Measurements from ENCODE around the gene ZNF579. TPM values are rescaled to one million over a fixed set of nuclear protein-coding genes. Genes with fewer than 3 reads are reported as not detected.
A peak's percentile ranks its signal among the peaks of the same experiment; 100 is the strongest.

Gene ZNF579
- total and polyA plus RNA-seq, 2 of the 13 experiments (the other 11 are each of a cell fraction or from before 2014, with no cell fraction given): 2.1 to 2.9 TPM

DNA sequence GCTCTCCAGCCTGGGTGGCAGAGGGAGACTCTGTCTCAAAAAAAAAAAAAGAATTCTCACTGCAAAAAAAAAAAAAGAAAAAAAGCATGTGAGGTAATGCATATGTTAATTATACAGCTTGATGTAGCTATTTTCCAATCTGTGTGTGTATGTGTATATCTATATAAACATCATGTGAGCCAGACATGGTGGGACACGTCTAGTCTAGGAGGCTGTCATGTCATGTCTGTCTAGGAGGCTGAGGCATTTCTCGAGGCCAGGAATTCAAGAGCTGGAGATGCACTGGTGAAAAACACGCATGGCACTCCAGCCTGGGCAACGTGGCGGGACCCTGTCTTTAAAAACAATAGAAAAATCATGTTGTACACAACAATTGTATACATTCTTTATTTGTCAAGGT, 28.4 kb downstream of the ZNF579 start:
- in situ Hi-C loops (cut with HindIII; ENCODE audit: extremely low pct_ligation_motif_present, low pct_unique_long_range_greater_than_20kb): no loop called here
- Histone ChIP-seq H3K27ac (ENCODE audit: extremely low read length, insufficient read depth, low read length) (no peak overlapping the region), H2AFZ (ENCODE audit: low read length) (no peak overlapping the region), H3K36me3 (replicated peaks in 1 of 2; ENCODE audit: control insufficient read depth in 1 of 2, insufficient read depth in 2 of 2, low read length in 2 of 2) (no peaks in the 10 kb centered on the region), H3K79me2 (ENCODE audit: insufficient read depth, low read length) (no peaks in the 10 kb centered on the region), H3K27me3 (ENCODE audit: control insufficient read depth in 1 of 2, insufficient read depth in 2 of 2, low read length in 2 of 2) (no peaks in the 10 kb centered on the region), H3K4me1 (ENCODE audit: insufficient read depth, low read length) (peaks cover 72% of the 10 kb centered on the region), H3K9me3 (ENCODE audit: low read length) (no peaks in the 10 kb centered on the region), H3K4me2 (ENCODE audit: low read depth, low read length) (peak overlapping the region; percentile 75), H3K9ac (ENCODE audit: insufficient read depth, low read depth, low read length) (no peak overlapping the region), H4K20me1 (ENCODE audit: insufficient read depth, low read length) (no peaks in the 10 kb centered on the region), H3K4me3 (replicated peaks in 1 of 3; ENCODE audit: insufficient read depth in 1 of 3, low read depth in 2 of 3, low read length in 3 of 3) (0 out of 6 replicates have a peak overlapping the region, but pooled peaks of 1 of the 3 experiments have one; percentile 32)
- BruUV-seq (replicated peaks): no TSS peak
- ChIA-PET CTCF (ENCODE audit: low intra/inter-chr PET ratio, low total read pairs) (no interaction called here), POLR2A (interaction anchor here (1.4 to 2.7 kb wide), 7 partner anchors 28 to 102 kb away, joined by 4 to 18 read pairs (median 5); partner anchors contain the start of genes FIZ1, NAT14, ZNF524 and ZNF579)
- 31% methylated on average over 5 of the region's 5 CpGs for WGBS (ENCODE audit: low lambda C conversion rate)
- ATAC-seq (no peak), DNase-seq (ENCODE audit: low spot score) (no peak), FAIRE-seq (no peak)
- intact Hi-C loops (cut with micrococcal nuclease; ENCODE audit: unreplicated experiment): loop anchor here (2.0 to 10.0 kb wide), 2 partner anchors 29 to 53 kb away; partner anchors contain the start of genes ZNF524, ZNF579 and ZNF865
- no peak for TF ChIP-seq MED8 (CRISPR knock-in tag; IDR thresholded peaks at IDR 0.05; ENCODE audit: insufficient replicate concordance)
- TF ChIP-seq STAG1 (CRISPR knock-in tag; IDR thresholded peaks at IDR 0.05): no peak
- TF ChIP-seq ZNF589 (CRISPR knock-in tag; conservative IDR thresholded peaks at IDR 0.05): no peak
- no peak for TF ChIP-seq NPAS2 (CRISPR knock-in tag; IDR thresholded peaks at IDR 0.05; ENCODE audit: borderline replicate concordance)
- no peak for TF ChIP-seq HOXA9 (CRISPR knock-in tag; IDR thresholded peaks at IDR 0.05; ENCODE audit: borderline replicate concordance)
- no peak for TF ChIP-seq SALL1 (CRISPR knock-in tag; IDR thresholded peaks at IDR 0.05)
- TF ChIP-seq, protein P1, sequence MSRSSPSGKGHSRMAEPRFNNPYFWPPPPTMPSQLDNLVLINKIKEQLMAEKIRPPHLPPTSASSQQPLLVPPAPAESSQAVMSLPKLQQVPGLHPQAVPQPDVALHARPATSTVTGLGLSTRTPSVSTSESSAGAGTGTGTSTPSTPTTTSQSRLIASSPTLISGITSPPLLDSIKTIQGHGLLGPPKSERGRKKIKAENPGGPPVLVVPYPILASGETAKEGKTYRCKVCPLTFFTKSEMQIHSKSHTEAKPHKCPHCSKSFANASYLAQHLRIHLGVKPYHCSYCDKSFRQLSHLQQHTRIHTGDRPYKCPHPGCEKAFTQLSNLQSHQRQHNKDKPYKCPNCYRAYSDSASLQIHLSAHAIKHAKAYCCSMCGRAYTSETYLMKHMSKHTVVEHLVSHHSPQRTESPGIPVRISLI (CRISPR knock-in tag; IDR thresholded peaks at IDR 0.05; ENCODE audit: borderline replicate concordance): no peak
- TF ChIP-seq ZKSCAN5 (CRISPR knock-in tag; IDR thresholded peaks at IDR 0.05): no peak
- no peak for TF ChIP-seq SRSF4 (IDR thresholded peaks at IDR 0.05; ENCODE audit: low read depth, low read length, poor library complexity, severe bottlenecking)
- no peak for TF ChIP-seq ZNF781 (CRISPR knock-in tag; IDR thresholded peaks at IDR 0.05; ENCODE audit: borderline replicate concordance, not compliant biosample characterization)
- TF ChIP-seq NBN (conservative IDR thresholded peaks at IDR 0.05): no peak
- no peak for TF ChIP-seq SRF (IDR thresholded peaks at IDR 0.05; ENCODE audit: low read depth, low read length)
- TF ChIP-seq ZNF431 (CRISPR knock-in tag; IDR thresholded peaks at IDR 0.05; ENCODE audit: borderline replicate concordance, low read depth): no peak
